ENCODE data around the gene FMOD.

Gene FMOD

GRCh38 chr1:203338335-203339036 is 12.4 kb downstream of the FMOD start:
- POLR2A ChIA-PET = interaction anchor here (0.6 to 0.8 kb wide), 2 partner anchors 18 to 61 kb away, joined by 3 to 4 read pairs; no protein-coding TSS in a partner anchor

GRCh38 chr1:203336097-203336496 is 14.8 kb downstream of the FMOD start:
- no peaks in the 10 kb centered on the region for H3K36me3 ChIP-seq (ENCODE audit: control insufficient read depth in 4 of 4, insufficient read depth in 4 of 4, low read length in 3 of 4)
- DNase-seq = no peak
- H3K4me1 ChIP-seq (ENCODE audit: control extremely low read depth in 1 of 4, control insufficient read depth in 4 of 4, insufficient read depth in 4 of 4, low read length in 3 of 4) = peaks cover 0 to 6% (median 2%) of the 10 kb centered on the region in 4 experiments
- ChIA-PET POLR2A (interaction anchor here (0.9 to 4.2 kb wide), 2 partner anchors 8 to 29 kb away, joined by 5 to 26 read pairs; partner anchors contain the start of gene BTG2), CTCF (interaction anchor here (0.7 to 16.6 kb wide), 13 partner anchors 9 to 296 kb away, joined by 3 to 322 read pairs (median 9); partner anchors contain the start of gene BTG2)
- H3K27me3 ChIP-seq (replicated peaks in 2 of 5; ENCODE audit: control insufficient read depth in 4 of 5, insufficient read depth in 5 of 5, low read length in 4 of 5) = peaks cover 0 to 10% (median 6%) of the 10 kb centered on the region in 5 experiments
- no peaks in the 10 kb centered on the region for H3K9me3 ChIP-seq (ENCODE audit: control extremely low read depth in 1 of 5, control insufficient read depth in 4 of 5, insufficient read depth in 2 of 5, low read depth in 1 of 5, low read length in 4 of 5)
- H3K4me3 ChIP-seq (ENCODE audit: control insufficient read depth in 1 of 7, extremely low read depth in 1 of 7, insufficient read depth in 4 of 7, low read depth in 2 of 7, low read length in 6 of 7) = no peak overlapping the region
- no peak overlapping the region for H3K27ac ChIP-seq (ENCODE audit: insufficient read depth in 1 of 2, low read depth in 1 of 2, low read length in 2 of 2, poor library complexity in 1 of 2, severe bottlenecking in 2 of 2)
- WGBS (ENCODE audit: insufficient coverage) = 89% methylated on average over 1 of the region's 1 CpG

More at GRCh38 chr1:203338335-203339036, 12.4 kb downstream of the FMOD start:
- Histone ChIP-seq H3K27me3 (replicated peaks in 2 of 5; ENCODE audit: control insufficient read depth in 4 of 5, insufficient read depth in 5 of 5, low read length in 4 of 5) (peaks cover 0 to 22% (median 10%) of the 10 kb centered on the region in 5 experiments), H3K36me3 (ENCODE audit: control insufficient read depth in 4 of 4, insufficient read depth in 4 of 4, low read length in 3 of 4) (no peaks in the 10 kb centered on the region), H3K4me3 (ENCODE audit: control insufficient read depth in 1 of 7, extremely low read depth in 1 of 7, insufficient read depth in 4 of 7, low read depth in 2 of 7, low read length in 6 of 7) (no peak overlapping the region), H3K4me1 (ENCODE audit: control extremely low read depth in 1 of 4, control insufficient read depth in 4 of 4, insufficient read depth in 4 of 4, low read length in 3 of 4) (peaks cover 0 to 5% (median 0%) of the 10 kb centered on the region in 4 experiments), H3K9me3 (ENCODE audit: control extremely low read depth in 1 of 5, control insufficient read depth in 4 of 5, insufficient read depth in 2 of 5, low read depth in 1 of 5, low read length in 4 of 5) (no peaks in the 10 kb centered on the region), H3K27ac (ENCODE audit: insufficient read depth in 1 of 2, low read depth in 1 of 2, low read length in 2 of 2, poor library complexity in 1 of 2, severe bottlenecking in 2 of 2) (no peak overlapping the region)
- CTCF ChIA-PET = interaction anchor here (1.3 to 16.6 kb wide), 12 partner anchors 8 to 165 kb away, joined by 3 to 322 read pairs (median 62); partner anchors contain the start of genes BTG2 and FMOD
- peak; percentile 77 to 83 (median 77) for DNase-seq
- WGBS (ENCODE audit: insufficient coverage) = 55% methylated on average over 9 of the region's 18 CpGs

DNA sequence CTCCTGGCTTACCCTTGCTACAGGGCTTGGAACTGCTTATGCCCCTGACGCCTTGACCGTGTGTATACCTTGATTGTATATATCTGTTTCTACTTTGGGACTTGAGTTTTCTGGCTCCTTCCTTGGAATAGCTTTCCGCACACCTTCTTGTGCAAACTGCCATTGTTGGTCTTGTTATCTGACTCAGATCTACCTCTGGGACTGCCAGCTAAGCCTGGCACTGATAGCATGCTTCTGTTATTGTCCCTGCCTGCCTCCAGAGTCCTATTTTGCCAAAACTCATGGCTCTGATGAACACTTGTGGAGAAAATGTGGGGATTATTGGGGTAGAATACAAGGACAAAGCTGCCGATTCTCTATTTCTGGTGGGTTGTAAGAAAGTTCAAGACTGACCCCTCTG is 15.4 kb downstream of the FMOD start:
- H3K27me3 ChIP-seq (replicated peaks in 2 of 5; ENCODE audit: control insufficient read depth in 4 of 5, insufficient read depth in 5 of 5, low read length in 4 of 5) = peaks cover 0 to 4% (median 1%) of the 10 kb centered on the region in 5 experiments
- H3K4me1 ChIP-seq (ENCODE audit: control extremely low read depth in 1 of 4, control insufficient read depth in 4 of 4, insufficient read depth in 4 of 4, low read length in 3 of 4) = peaks cover 0 to 7% (median 2%) of the 10 kb centered on the region in 4 experiments
- 92% methylated on average over 2 of the region's 4 CpGs for WGBS (ENCODE audit: insufficient coverage)

DNA sequence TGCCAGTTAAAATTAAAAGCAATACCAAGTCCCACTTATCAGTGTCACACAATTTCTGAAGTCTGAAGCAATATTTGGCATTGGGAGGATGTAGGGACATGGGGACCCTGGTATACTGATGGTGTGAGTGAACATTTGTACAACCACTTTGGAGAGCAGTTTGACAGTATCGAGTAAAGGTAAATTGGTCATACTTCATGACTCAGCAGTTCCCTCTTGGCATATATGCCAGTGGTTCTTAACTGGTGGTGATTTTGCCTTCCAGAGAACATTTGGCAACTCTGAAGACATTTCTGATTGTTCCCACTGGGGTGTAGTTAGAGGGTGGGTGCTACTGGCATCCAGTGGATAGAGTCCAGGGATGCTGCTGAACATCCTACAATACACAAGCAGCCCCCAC is 19.7 kb downstream of the FMOD start:
- POLR2A ChIA-PET = no interaction called here
- DNase-seq = peak in 2 of 3 donors; percentile 65 to 71
- Histone ChIP-seq H3K27ac (ENCODE audit: insufficient read depth in 1 of 2, low read depth in 1 of 2, low read length in 2 of 2, poor library complexity in 1 of 2, severe bottlenecking in 2 of 2) (no peak overlapping the region), H3K9me3 (ENCODE audit: control extremely low read depth in 1 of 5, control insufficient read depth in 4 of 5, insufficient read depth in 2 of 5, low read depth in 1 of 5, low read length in 4 of 5) (no peaks in the 10 kb centered on the region), H3K4me3 (ENCODE audit: control insufficient read depth in 1 of 7, extremely low read depth in 1 of 7, insufficient read depth in 4 of 7, low read depth in 2 of 7, low read length in 6 of 7) (no peak overlapping the region), H3K36me3 (ENCODE audit: control insufficient read depth in 4 of 4, insufficient read depth in 4 of 4, low read length in 3 of 4) (no peaks in the 10 kb centered on the region), H3K27me3 (replicated peaks in 2 of 5; ENCODE audit: control insufficient read depth in 4 of 5, insufficient read depth in 5 of 5, low read length in 4 of 5) (no peaks in the 10 kb centered on the region), H3K4me1 (ENCODE audit: control extremely low read depth in 1 of 4, control insufficient read depth in 4 of 4, insufficient read depth in 4 of 4, low read length in 3 of 4) (peaks cover 9 to 28% (median 18%) of the 10 kb centered on the region in 4 experiments)
- CTCF ChIA-PET = interaction anchor here (1.1 to 16.6 kb wide), 7 partner anchors 8 to 61 kb away, joined by 3 to 322 read pairs (median 8); partner anchors contain the start of gene BTG2
- no CpG with 5 or more reads among the region's 1 CpG for WGBS (ENCODE audit: insufficient coverage)

More for the DNA sequence above, 15.4 kb downstream of the FMOD start:
- CTCF ChIA-PET = interaction anchor here (0.7 to 16.6 kb wide), 10 partner anchors 9 to 153 kb away, joined by 3 to 322 read pairs (median 10); partner anchors contain the start of gene BTG2
- no peak for DNase-seq
- no peak overlapping the region for H3K27ac ChIP-seq (ENCODE audit: insufficient read depth in 1 of 2, low read depth in 1 of 2, low read length in 2 of 2, poor library complexity in 1 of 2, severe bottlenecking in 2 of 2)
- POLR2A ChIA-PET = interaction anchor here (4.2 kb wide), 1 partner anchor 28 kb away, joined by 26 read pairs; the partner anchor contains the start of gene BTG2
- H3K36me3 ChIP-seq (ENCODE audit: control insufficient read depth in 4 of 4, insufficient read depth in 4 of 4, low read length in 3 of 4) = no peaks in the 10 kb centered on the region
- no peaks in the 10 kb centered on the region for H3K9me3 ChIP-seq (ENCODE audit: control extremely low read depth in 1 of 5, control insufficient read depth in 4 of 5, insufficient read depth in 2 of 5, low read depth in 1 of 5, low read length in 4 of 5)
- no peak overlapping the region for H3K4me3 ChIP-seq (ENCODE audit: control insufficient read depth in 1 of 7, extremely low read depth in 1 of 7, insufficient read depth in 4 of 7, low read depth in 2 of 7, low read length in 6 of 7)

GRCh38 chr1:203328714-203329122 is 22.2 kb downstream of the FMOD start:
- POLR2A ChIA-PET = no interaction called here
- Histone ChIP-seq H3K4me1 (ENCODE audit: control extremely low read depth in 1 of 4, control insufficient read depth in 4 of 4, insufficient read depth in 4 of 4, low read length in 3 of 4) (peaks cover 21 to 53% (median 43%) of the 10 kb centered on the region in 4 experiments), H3K9me3 (ENCODE audit: control extremely low read depth in 1 of 5, control insufficient read depth in 4 of 5, insufficient read depth in 2 of 5, low read depth in 1 of 5, low read length in 4 of 5) (no peaks in the 10 kb centered on the region), H3K27ac (ENCODE audit: insufficient read depth in 1 of 2, low read depth in 1 of 2, low read length in 2 of 2, poor library complexity in 1 of 2, severe bottlenecking in 2 of 2) (no peak overlapping the region), H3K36me3 (ENCODE audit: control insufficient read depth in 4 of 4, insufficient read depth in 4 of 4, low read length in 3 of 4) (no peaks in the 10 kb centered on the region), H3K27me3 (replicated peaks in 2 of 5; ENCODE audit: control insufficient read depth in 4 of 5, insufficient read depth in 5 of 5, low read length in 4 of 5) (no peaks in the 10 kb centered on the region), H3K4me3 (ENCODE audit: control insufficient read depth in 1 of 7, extremely low read depth in 1 of 7, insufficient read depth in 4 of 7, low read depth in 2 of 7, low read length in 6 of 7) (no peak overlapping the region)
- DNase-seq = no peak
- 97% methylated on average over 7 of the region's 7 CpGs for WGBS (ENCODE audit: insufficient coverage)
- CTCF ChIA-PET = interaction anchor here (2.5 to 13.0 kb wide), 4 partner anchors 10 to 59 kb away, joined by 12 to 268 read pairs (median 113); partner anchors contain the start of gene BTG2

GRCh38 chr1:203327684-203328457 is 23.1 kb downstream of the FMOD start:
- H3K4me1 ChIP-seq (ENCODE audit: control extremely low read depth in 1 of 4, control insufficient read depth in 4 of 4, insufficient read depth in 4 of 4, low read length in 3 of 4) = peaks cover 27 to 61% (median 51%) of the 10 kb centered on the region in 4 experiments
- ChIA-PET POLR2A (interaction anchor here (0.6 to 5.7 kb wide), 7 partner anchors 9 to 61 kb away, joined by 3 to 121 read pairs (median 5); partner anchors contain the start of gene BTG2), CTCF (interaction anchor here (1.0 to 13.0 kb wide), 11 partner anchors 11 to 166 kb away, joined by 3 to 268 read pairs (median 22); partner anchors contain the start of genes BTG2 and OPTC)
- H3K9me3 ChIP-seq (ENCODE audit: control extremely low read depth in 1 of 5, control insufficient read depth in 4 of 5, insufficient read depth in 2 of 5, low read depth in 1 of 5, low read length in 4 of 5) = no peaks in the 10 kb centered on the region
- peak overlapping the region; percentile 65 to 88 for H3K27ac ChIP-seq (ENCODE audit: insufficient read depth in 1 of 2, low read depth in 1 of 2, low read length in 2 of 2, poor library complexity in 1 of 2, severe bottlenecking in 2 of 2)
- no peaks in the 10 kb centered on the region for H3K27me3 ChIP-seq (replicated peaks in 2 of 5; ENCODE audit: control insufficient read depth in 4 of 5, insufficient read depth in 5 of 5, low read length in 4 of 5)
- H3K36me3 ChIP-seq (ENCODE audit: control insufficient read depth in 4 of 4, insufficient read depth in 4 of 4, low read length in 3 of 4) = no peaks in the 10 kb centered on the region
- H3K4me3 ChIP-seq (ENCODE audit: control insufficient read depth in 1 of 7, extremely low read depth in 1 of 7, insufficient read depth in 4 of 7, low read depth in 2 of 7, low read length in 6 of 7) = peak overlapping the region in 4 of 7 experiments; percentile 36 to 54 (median 47)
- 1% methylated on average over 29 of the region's 31 CpGs for WGBS (ENCODE audit: insufficient coverage)
- DNase-seq = peak in 1 of 3 donors; percentile 86

Measured in common myeloid progenitor, CD34-positive (primary cell).